Aorta (tissue), 5 donors: ENCODE measurements around the gene MDP1. TPM values are rescaled to one million over a fixed set of nuclear protein-coding genes. Genes with fewer than 3 reads are reported as not detected.
"Not testable (repeated sequence)": the region's sequence is repeated elsewhere in the genome, so short reads cannot be mapped to it uniquely, and the experiment has no call there.

Experiments used
- ATAC-seq: fragments of 200-7000 bp; cut with Tn5 transposase; one replicate; pipeline ENCODE4 v1.9.1; 2022; ENCODE audit warnings: moderate library complexity; ENCODE audit not compliant: low FRiP score
- DNase-seq, 2 donors: peaks; one replicate each; pipeline ENCODE4 v3.0.0-alpha.2; 2020
- H3K27ac ChIP-seq, 2 donors: one replicate each; pipeline ENCODE4 v1.5.1; 2013; ENCODE audit warnings: low read length in 2 of 2, mild to moderate bottlenecking in 2 of 2, moderate library complexity in 2 of 2, control low read depth in 1 of 2, inconsistent platforms in 1 of 2, low read depth in 1 of 2
- H3K27me3 ChIP-seq, 2 donors: one replicate each; pipeline ENCODE4 v1.6.1; 2013; ENCODE audit warnings: control low read depth in 1 of 2, low read length in 1 of 2, mild to moderate bottlenecking in 1 of 2, moderate library complexity in 1 of 2; ENCODE audit not compliant: insufficient read depth in 2 of 2, control insufficient read depth in 1 of 2
- H3K36me3 ChIP-seq, 2 donors: one replicate each; pipeline ENCODE4 v1.6.1; 2013; ENCODE audit warnings: control low read depth in 1 of 2, low read length in 1 of 2, mild to moderate bottlenecking in 1 of 2; ENCODE audit not compliant: insufficient read depth in 2 of 2, control insufficient read depth in 1 of 2
- H3K4me1 ChIP-seq, 2 donors: one replicate each; pipeline ENCODE4 v1.6.1; 2013; ENCODE audit warnings: low read length in 2 of 2, control low read depth in 1 of 2, mild to moderate bottlenecking in 1 of 2, moderate library complexity in 1 of 2; ENCODE audit not compliant: insufficient read depth in 2 of 2, control insufficient read depth in 1 of 2
- H3K4me3 ChIP-seq, 2 donors: one replicate each; pipeline ENCODE4 v1.5.1; 2013; ENCODE audit warnings: low read length in 2 of 2, control low read depth in 1 of 2, mild to moderate bottlenecking in 1 of 2
- H3K9me3 ChIP-seq: one replicate; pipeline ENCODE4 v1.6.1; 2013; ENCODE audit warnings: mild to moderate bottlenecking, low read length; ENCODE audit not compliant: control insufficient read depth
- WGBS, 2 donors: extraction: QIAGEN DNeasy Blood & Tissue Kit; methylation state at CpG; one replicate each; pipeline ENCODE4 v1.1.7; 2013; 5-methylcytosine and 5-hydroxymethylcytosine counted together
- intact Hi-C, 2 donors: fragments of 100-400 bp; cut with DNase I; formaldehyde crosslinking; loops; one replicate each; pipeline versions ENCODE4 v1.14.2 to v1.15.0; 2022
- polyA plus RNA-seq, 2 donors: library from polyadenylated mRNA; stranded (reverse); fragments of 200-250 nt; gene quantifications; one replicate each; pipeline ENCODE4 v1.2.3, GENCODE V29; 2013
- total RNA-seq, 2 donors: library from RNA; stranded (reverse); fragmentation: NEBNext Ultra II Directional; extraction: Animal tissue kit (Norgen Biotek cat#: 25700); gene quantifications; one replicate each; pipeline ENCODE4 v1.2.1, GENCODE V29; 2021
- donor health status: healthy with polysubstance abuse.
- donor health status: Bipolar disorder and iron deficiency.
- donor health status: DM: no; HTN: no; CAD: no.
- donor health status: DM: no; HTN: no; CAD: no.
- donor health status: DM: yes; HTN: yes; CAD: no.

MDP1 gene
- total and polyA plus RNA-seq, 4 donors = 15.2 to 49.6 (median 29.1) TPM

DNA sequence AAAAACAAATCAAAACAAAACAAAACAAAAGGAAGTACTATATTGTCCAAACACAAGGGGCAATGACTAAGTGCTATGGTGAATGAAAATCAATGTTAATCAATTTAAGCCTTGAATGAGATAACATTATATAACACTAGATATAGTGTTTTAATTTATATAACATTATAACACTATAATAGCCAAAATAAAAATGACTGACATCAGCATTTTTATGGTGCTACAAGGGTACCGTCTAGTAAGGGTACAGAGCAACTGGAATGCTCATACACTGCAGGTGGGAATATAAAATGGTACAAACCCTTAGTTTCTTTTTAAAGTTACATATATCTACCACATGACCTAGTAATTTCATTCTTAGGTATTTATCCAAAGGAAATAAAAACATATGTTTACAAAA is 10.6 kb upstream of the MDP1 start:
- Histone ChIP-seq H3K27ac (no peak overlapping the region), H3K4me3 (no peak overlapping the region), H3K4me1 (no peaks in the 10 kb centered on the region), H3K36me3 (no peaks in the 10 kb centered on the region), H3K9me3 (no peaks in the 10 kb centered on the region), H3K27me3 (no peaks in the 10 kb centered on the region)
- intact Hi-C loops = no loop called here
- ATAC-seq (no peak), DNase-seq (no peak)
- WGBS, 2 donors = 58 to 63% methylated on average over 1 of the region's 1 CpG

DNA sequence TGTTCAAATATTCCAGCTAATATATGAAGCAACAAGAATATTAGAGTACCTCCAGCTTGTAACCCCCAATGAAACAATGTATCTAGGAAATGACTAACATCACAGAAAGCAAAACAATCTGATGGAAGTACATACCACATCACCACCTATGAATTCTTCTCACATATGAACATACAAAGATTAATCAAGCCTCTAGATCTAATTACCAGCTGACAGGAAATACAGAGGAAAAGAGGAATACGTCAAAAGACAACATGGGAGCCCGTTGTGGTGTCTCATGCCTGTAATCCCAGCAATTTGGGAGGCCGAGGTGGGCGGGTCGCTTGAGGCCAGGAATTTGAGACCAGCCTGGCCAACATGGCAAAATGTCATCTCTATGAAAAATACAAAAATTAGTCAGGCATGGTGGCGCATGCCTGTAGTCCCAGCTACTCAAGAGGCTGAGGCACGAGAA is 8.8 kb upstream of the MDP1 start:
- no peak for DNase-seq
- Histone ChIP-seq H3K36me3 (no peaks in the 10 kb centered on the region), H3K4me1 (no peaks in the 10 kb centered on the region), H3K27me3 (no peaks in the 10 kb centered on the region), H3K9me3 (no peaks in the 10 kb centered on the region), H3K4me3 (no peak overlapping the region), H3K27ac (no peak overlapping the region)
- WGBS, 2 donors = 82 to 85% methylated on average over 7 of the region's 7 CpGs
- ATAC-seq = no peak
- intact Hi-C loops = no loop called here

DNA sequence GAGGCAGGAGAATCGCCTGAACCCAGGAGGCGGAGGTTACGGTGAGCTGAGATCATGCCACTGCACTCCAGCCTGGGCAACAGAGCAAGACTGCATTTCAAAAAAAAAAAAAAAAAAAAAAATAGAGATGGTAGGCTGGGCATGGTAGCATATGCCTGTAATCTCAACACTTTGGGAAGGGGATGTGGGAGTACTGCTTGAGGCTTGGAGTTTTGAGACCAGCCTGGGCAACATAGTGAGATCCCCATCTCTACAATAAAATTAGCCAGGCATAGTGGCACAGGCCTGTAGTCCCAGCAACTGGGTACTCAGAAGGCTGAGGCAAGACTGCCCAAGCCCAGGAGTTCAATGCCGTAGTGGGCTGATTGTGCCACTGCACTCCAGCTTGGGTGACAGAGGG is 7.1 kb upstream of the MDP1 start:
- DNase-seq, H3K4me1 ChIP-seq, H3K27me3 ChIP-seq, H3K27ac ChIP-seq, intact Hi-C loops, H3K36me3 ChIP-seq, ATAC-seq, H3K4me3 ChIP-seq, H3K9me3 ChIP-seq: not testable (repeated sequence)
- WGBS, 2 donors = 97% methylated on average over 4 of the region's 4 CpGs

DNA sequence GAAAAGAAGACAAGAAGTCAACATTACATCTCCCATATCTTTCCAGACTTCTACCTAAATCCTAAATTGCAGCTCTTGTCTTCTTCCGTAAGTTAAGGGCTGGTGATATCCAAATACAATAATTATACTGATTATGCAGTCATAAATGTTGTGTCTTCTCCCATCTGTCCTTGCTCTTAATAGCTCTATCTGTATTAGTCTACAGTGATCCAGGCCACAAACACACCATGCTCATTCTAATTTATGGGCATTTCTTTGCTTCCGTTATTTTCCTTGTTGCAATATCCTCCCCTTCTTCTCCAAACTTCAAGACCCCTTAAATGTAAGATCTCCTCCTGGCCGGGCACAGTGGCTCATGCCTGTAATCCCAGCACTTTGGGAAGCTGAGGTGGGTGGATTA is 3.7 kb upstream of the MDP1 start:
- ATAC-seq (no peak), DNase-seq (no peak)
- no peaks in the 10 kb centered on the region for H3K36me3 ChIP-seq
- 57% methylated on average over 3 of the region's 3 CpGs for WGBS, 2 donors
- H3K4me1 ChIP-seq = no peaks in the 10 kb centered on the region
- H3K27ac ChIP-seq = no peak overlapping the region
- intact Hi-C loops = no loop called here
- no peak overlapping the region for H3K4me3 ChIP-seq
- no peaks in the 10 kb centered on the region for H3K9me3 ChIP-seq
- no peaks in the 10 kb centered on the region for H3K27me3 ChIP-seq

DNA sequence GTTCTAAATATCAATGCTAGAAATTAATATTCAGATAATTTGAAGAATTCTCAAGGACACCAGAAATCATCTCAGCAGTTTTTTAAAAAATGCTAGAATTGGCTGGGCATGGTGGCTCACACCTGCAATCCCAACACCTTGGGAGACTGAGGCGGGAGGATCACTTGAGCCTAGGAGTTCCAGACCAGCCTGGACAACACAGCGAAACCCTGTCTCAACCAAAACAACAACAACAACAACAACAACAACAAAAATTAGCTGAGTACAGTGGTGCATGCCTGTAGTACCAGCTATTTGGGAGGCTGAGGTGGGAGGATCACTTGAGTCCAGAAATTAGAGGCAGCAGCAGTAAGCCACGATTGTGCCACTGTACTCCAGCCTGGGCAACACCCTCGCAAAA is 3.2 kb upstream of the MDP1 start:
- intact Hi-C loops = no loop called here
- H3K4me3 ChIP-seq = no peak overlapping the region
- no peaks in the 10 kb centered on the region for H3K9me3 ChIP-seq
- no peaks in the 10 kb centered on the region for H3K27me3 ChIP-seq
- ATAC-seq (no peak), DNase-seq (no peak)
- H3K36me3 ChIP-seq = no peaks in the 10 kb centered on the region
- WGBS, 2 donors = 82 to 84% methylated on average over 4 of the region's 4 CpGs
- no peaks in the 10 kb centered on the region for H3K4me1 ChIP-seq
- no peak overlapping the region for H3K27ac ChIP-seq

DNA sequence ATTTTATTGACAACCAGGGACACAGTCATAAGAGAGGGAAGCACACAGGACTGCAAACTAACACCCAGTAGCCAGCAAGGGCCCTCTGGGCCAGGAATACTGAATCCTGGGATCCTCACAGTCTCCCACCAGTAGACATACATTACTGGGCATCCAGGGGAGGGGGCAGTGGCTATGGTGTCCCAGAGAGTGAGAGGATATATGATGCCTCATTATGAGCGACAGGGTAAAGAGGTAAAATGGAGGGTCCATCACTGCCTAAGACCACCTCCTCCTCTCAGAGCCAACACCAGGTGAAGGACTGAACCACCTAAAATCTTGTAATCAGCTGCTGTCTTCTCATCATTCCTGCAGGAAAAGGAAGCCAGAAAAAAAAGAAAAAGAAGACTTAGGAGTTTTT is 1.0 kb upstream of the MDP1 start:
- H3K27ac ChIP-seq, H3K36me3 ChIP-seq, intact Hi-C loops, DNase-seq, H3K9me3 ChIP-seq, H3K4me1 ChIP-seq, H3K27me3 ChIP-seq, H3K4me3 ChIP-seq, ATAC-seq: not testable (repeated sequence)
- WGBS, 2 donors = 90% methylated on average over 1 of the region's 1 CpG

DNA sequence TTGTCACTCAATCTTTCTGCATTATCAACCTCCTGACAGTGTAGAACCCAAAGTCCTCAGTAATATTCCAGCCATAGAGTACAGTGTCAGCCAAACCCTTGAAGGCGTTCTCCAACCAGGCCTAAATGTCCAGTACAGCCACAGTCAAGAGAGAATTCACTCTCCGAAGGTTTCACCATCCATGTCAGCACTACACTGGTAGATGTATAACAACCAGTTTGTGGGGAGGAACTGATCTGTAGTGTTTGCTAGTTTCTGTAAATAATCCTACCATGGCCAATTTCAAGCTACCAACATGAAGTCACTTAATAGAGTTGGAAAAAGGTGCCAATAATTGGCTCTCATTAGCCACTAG is 456 bp upstream of the MDP1 start:
- DNase-seq (no peak), ATAC-seq (no peak)
- H3K27ac ChIP-seq = peak overlapping the region; percentile 4 to 67
- intact Hi-C loops = no loop called here
- H3K4me1 ChIP-seq = no peaks in the 10 kb centered on the region
- no peaks in the 10 kb centered on the region for H3K36me3 ChIP-seq
- no peaks in the 10 kb centered on the region for H3K27me3 ChIP-seq
- no peak overlapping the region for H3K4me3 ChIP-seq
- no peaks in the 10 kb centered on the region for H3K9me3 ChIP-seq
- WGBS, 2 donors = 87% methylated on average over 2 of the region's 2 CpGs

DNA sequence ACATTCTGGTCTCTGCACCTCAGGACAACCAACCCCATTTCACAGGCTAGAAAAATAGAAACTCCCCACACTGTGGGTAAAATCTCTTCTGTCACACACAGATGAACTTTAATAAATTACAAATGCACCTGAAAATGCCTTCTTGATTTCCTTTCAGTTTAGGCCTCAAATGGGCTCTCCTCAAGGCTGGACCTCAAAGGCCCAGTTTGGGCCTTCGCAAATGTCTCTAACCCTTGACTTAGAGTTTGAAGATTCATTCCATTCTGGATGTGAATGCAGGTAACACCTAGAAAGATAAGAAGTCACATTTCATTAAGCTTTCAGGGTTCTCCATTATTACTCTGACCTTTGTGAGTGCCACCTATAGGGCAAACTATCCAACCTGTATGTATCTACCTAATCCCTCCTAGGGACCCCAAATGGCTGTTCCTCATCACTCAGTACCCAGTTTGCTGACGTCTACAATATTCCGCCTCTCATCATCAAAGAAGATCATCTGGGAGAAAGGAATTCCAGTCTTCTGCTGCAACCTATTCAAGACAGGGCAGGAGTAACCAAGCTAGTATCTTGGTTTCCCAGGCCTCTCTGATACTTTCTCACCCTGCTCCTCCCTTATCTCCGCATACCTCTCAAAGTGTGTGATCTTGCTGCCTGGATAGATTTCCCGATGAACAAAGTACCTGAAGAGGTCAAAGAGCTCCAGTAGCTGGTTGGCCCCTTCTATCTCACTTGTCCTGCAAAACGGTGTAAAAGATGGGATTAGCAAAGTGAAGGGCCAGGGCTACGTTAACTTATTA is 1.8 kb downstream of the MDP1 start:
- H3K9me3 ChIP-seq = no peaks in the 10 kb centered on the region
- intact Hi-C loops = no loop called here
- H3K4me3 ChIP-seq = no peak overlapping the region
- H3K27ac ChIP-seq = peak overlapping the region; percentile 29 to 93
- peaks cover 0 to 3% of the 10 kb centered on the region in 2 donors for H3K36me3 ChIP-seq
- H3K27me3 ChIP-seq = no peaks in the 10 kb centered on the region
- ATAC-seq (no peak), DNase-seq (no peak)
- WGBS, 2 donors = 86 to 92% methylated on average over 7 of the region's 7 CpGs
- H3K4me1 ChIP-seq = no peaks in the 10 kb centered on the region
